ENCODE data around the gene SERF2. TPM values are rescaled to one million over a fixed set of nuclear protein-coding genes. Genes with fewer than 3 reads are reported as not detected.
"Not testable (repeated sequence)": the region's sequence is repeated elsewhere in the genome, so short reads cannot be mapped to it uniquely, and the experiment has no call there.

SERF2 gene
- total and polyA plus RNA-seq, 10 of the 15 experiments (the other 5 are each of a cell fraction or from before 2014, with no cell fraction given) = 464 to 4,159 (median 1,014) TPM

GRCh38 chr15:43746903-43747309, 45.2 kb upstream of the SERF2 start:
- TF ChIP-seq NFYB (IDR thresholded peaks at IDR 0.05; ENCODE audit: insufficient read depth, low read depth, low read length) (peak; percentile 49; the same call in 1 of the 2 replicates), RAD51 (IDR thresholded peaks at IDR 0.05) (peak; percentile 86), RELB (IDR thresholded peaks at IDR 0.05; ENCODE audit: low read depth) (0 out of 2 replicates have a peak, but pooled peaks have one; percentile 33), ATF7 (IDR thresholded peaks at IDR 0.05; ENCODE audit: low read depth) (peak; percentile 21; the same call in 1 of the 2 replicates), POLR2AphosphoS5 (IDR thresholded peaks at IDR 0.05; ENCODE audit: low read length) (0 out of 2 replicates have a peak, but pooled peaks have one; percentile 9), USF2 (IDR thresholded peaks at IDR 0.05; ENCODE audit: borderline replicate concordance, low read depth, low read length) (peak; percentile 9; the same call in 1 of the 2 replicates), NBN (IDR thresholded peaks at IDR 0.05) (0 out of 2 replicates have a peak, but pooled peaks have one; percentile 42), YY1 (IDR thresholded peaks at IDR 0.05; ENCODE audit: low read depth, low read length) (0 out of 2 replicates have a peak, but pooled peaks have one; percentile 26), SPI1 (IDR thresholded peaks at IDR 0.05; ENCODE audit: borderline replicate concordance, insufficient read depth, low read depth, low read length) (peak; percentile 49; the same call in 1 of the 2 replicates), MLLT1 (IDR thresholded peaks at IDR 0.05) (peak; percentile 97), IKZF2 (IDR thresholded peaks at IDR 0.05) (peak in 1 of 2 experiments; percentile 18; a peak in 1 of 4 replicates), MEF2B (IDR thresholded peaks at IDR 0.05; ENCODE audit: partially characterized antibody, poor library complexity, severe bottlenecking) (peak; percentile 70), SIN3A (IDR thresholded peaks at IDR 0.05; ENCODE audit: low read depth, low read length) (0 out of 2 replicates have a peak, but pooled peaks have one; percentile 8)
- SMC1A ChIA-PET (ENCODE audit: uncharacterized antibody, unreplicated experiment) = interaction anchor here (2.2 kb wide), 1 partner anchor 42 kb away, joined by 6 read pairs; no protein-coding TSS in a partner anchor
- H3K9me3 ChIP-seq (replicated peaks; ENCODE audit: control insufficient read depth, insufficient read depth, low read length); DNase-seq (ENCODE audit: low read depth, low spot score); CTCF ChIA-PET; H3K27me3 ChIP-seq (replicated peaks in 1 of 2; ENCODE audit: control insufficient read depth in 2 of 2, insufficient read depth in 2 of 2, low read length in 1 of 2); H3K36me3 ChIP-seq (ENCODE audit: control insufficient read depth in 2 of 2, insufficient read depth in 2 of 2, low read length in 1 of 2); BruUV-seq (replicated peaks); in situ Hi-C loops (cut with MboI); H4K20me1 ChIP-seq (ENCODE audit: control insufficient read depth, insufficient read depth); H2AFZ ChIP-seq (ENCODE audit: control insufficient read depth, low read depth, low read length): not testable (repeated sequence)
- Histone ChIP-seq H3K79me2 (ENCODE audit: control insufficient read depth, insufficient read depth, low read length) (peaks cover 58% of the 10 kb centered on the region), H3K4me1 (ENCODE audit: control insufficient read depth, insufficient read depth, low read length) (peaks cover 13% of the 10 kb centered on the region), H3K27ac (ENCODE audit: control insufficient read depth, insufficient read depth) (peak overlapping the region; percentile 78), H3K4me2 (ENCODE audit: control insufficient read depth, insufficient read depth) (peak overlapping the region; percentile 54), H3K9ac (ENCODE audit: control insufficient read depth, insufficient read depth, low read length) (peak overlapping the region; percentile 82), H3K4me3 (peak overlapping the region; percentile 84)
- peak; percentile 67 for ATAC-seq
- 0% methylated on average over 12 of the region's 12 CpGs for WGBS (ENCODE audit: insufficient coverage, insufficient replicate concordance, low lambda C conversion rate, missing lambda C conversion rate)
- intact Hi-C loops (cut with micrococcal nuclease; ENCODE audit: unreplicated experiment) = loop anchor here (5.0 kb wide), 1 partner anchor 975 kb away; no protein-coding TSS in a partner anchor
- POLR2A ChIA-PET = interaction anchor here (0.6 to 1.3 kb wide), 2 partner anchors 25 to 63 kb away, joined by 3 to 4 read pairs; no protein-coding TSS in a partner anchor
- RAD21 ChIA-PET (ENCODE audit: unreplicated experiment) = interaction anchor here (1.0 to 1.1 kb wide), 2 partner anchors 23 to 41 kb away, joined by 3 to 4 read pairs; no protein-coding TSS in a partner anchor
- peak; percentile 71 for FAIRE-seq
